Measurements from ENCODE around the gene ETV5.
"Not testable (repeated sequence)": the region's sequence is repeated elsewhere in the genome, so short reads cannot be mapped to it uniquely, and the experiment has no call there.

The ETV5 gene

DNA sequence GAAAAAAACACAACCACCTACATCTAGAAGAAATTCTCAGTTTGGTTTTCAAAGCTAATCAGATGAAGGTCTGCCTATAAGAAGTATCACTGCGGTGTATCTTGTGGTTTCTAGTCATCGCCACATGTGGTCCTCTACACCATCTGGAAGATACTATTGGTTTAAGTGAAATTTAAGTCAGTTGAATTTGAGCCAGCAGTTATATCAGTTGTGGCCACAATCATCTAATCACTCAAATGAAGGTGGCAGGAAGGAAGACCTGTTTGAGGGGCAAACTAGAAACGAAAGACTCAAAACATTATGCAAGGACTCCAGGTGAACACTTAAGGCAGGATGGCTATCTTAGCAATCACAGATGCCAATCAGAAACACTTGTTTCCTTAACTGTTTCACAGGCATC is 48.7 kb downstream of the ETV5 start:
- no peak for DNase-seq

DNA sequence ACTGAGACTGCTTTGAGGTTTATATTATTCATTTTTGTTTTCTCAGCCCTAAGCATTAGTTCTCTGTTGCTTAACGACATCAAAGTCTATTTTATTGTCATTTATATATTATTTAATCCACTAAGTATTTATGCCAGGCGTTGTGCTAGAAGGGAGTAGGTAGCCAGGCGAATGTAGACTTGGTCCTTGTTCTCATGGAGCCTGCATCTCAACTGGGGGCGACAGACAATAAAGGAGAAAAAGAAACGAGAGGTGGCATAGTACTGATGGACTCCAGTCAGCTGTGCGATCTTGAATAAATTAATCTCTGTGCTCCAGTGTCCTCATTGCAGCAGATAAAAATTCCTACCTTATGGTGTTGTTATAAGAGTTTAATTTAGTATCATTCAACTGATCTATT is 49.7 kb downstream of the ETV5 start:
- no peak for DNase-seq

DNA sequence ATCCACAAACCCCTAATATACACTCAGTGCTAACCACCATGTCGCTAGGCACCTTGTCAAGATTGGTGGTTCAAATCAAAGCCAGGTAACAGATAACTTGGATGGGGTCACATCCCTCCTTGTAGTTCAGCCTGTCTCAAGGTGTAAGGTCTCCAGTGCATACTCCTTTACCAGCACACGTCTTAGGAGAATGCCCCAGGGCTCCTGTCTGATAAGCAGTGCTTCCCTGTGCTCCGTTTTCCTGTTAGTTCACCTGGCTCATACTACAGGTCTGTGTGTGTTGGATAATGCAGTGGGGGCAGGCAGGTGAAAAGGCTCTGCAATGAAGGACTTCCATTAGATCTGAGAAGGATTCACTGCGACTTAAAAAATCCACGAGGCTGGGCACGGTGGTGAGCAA is 50.7 kb downstream of the ETV5 start:
- no peak for DNase-seq

DNA sequence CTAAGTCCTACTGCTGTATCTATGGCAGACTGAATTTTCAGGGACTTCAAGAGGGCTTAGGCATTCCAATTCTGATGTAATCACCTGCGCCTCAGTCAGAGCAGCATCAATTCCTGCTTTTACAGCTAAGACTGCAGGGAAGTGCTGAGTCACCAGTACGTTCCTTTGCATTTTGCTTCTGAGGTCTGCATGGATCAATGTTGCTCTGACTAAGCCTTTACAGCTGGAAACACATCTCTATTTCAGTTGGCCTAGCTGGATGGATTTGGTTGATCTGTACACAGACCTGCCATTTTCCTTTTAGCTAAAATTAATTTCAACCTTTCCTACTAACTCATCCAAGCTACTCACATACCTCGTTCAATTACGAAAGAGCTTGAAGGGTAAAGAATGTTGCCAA is 51.3 kb downstream of the ETV5 start:
- DNase-seq: no peak

DNA sequence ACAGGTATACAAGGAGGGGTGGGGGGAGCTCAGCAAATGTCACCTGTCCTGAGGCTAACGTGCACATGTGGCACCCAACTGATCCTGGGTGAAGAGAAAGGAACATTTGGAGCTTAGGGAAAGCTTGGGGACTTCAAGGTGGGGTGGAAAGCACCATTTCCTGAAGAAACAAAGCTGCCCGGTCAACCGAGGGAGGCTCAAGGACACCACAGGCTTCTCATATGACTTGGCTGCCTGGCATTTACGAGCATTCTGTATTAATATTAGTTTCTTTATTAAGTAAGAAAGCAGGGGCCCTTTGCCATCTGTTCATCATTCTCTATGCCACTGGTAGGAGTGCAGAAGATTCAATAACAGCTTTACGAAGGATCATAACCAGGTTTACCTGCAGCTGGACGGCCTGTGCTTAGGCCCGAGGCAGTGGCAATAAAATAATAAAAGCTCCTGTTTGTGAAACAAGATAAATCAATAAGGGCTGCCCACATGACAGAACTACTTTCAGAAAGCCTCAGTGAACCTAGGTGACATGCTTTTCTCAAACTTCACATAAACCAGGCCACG is 54.0 kb downstream of the ETV5 start:
- no peak for DNase-seq

DNA sequence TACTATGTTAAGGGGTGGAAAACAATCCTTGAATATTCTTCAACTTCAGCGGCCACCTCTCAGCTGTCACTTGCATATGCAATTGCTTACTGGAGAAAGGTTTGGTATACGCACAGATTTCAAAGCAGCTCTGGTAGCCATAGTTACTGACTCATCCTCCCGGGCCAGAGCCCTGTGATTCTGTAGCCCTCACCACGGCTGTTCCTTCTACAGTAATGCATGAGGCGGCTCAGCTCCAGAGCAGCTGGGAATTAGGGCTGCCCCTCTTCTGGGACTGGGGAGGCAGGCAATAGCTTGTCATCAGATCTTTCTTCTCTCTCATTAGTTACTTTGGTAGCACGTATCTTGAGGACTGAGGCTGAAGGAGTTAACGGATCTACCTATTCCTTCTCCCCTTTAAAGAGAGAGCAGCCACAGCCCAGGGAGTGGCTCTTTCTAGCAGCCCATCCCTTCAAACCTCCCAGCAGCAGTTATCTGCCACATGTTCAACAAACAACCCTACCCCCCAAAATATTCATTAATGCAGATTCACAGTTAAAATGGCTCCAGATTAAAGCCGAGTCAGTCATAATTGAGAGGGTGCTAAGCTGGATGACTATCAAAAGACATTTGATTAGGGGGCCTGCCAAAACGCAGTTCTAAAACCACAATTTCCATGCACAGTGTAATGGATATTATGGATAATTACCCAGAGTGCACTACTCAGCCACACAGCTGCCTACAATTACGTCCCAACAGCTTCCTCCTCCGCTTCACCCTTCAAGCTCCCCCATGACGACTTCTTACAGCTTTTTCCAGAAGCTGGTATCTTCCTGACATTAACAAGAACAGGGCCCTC is 54.7 kb downstream of the ETV5 start:
- no peak for DNase-seq

DNA sequence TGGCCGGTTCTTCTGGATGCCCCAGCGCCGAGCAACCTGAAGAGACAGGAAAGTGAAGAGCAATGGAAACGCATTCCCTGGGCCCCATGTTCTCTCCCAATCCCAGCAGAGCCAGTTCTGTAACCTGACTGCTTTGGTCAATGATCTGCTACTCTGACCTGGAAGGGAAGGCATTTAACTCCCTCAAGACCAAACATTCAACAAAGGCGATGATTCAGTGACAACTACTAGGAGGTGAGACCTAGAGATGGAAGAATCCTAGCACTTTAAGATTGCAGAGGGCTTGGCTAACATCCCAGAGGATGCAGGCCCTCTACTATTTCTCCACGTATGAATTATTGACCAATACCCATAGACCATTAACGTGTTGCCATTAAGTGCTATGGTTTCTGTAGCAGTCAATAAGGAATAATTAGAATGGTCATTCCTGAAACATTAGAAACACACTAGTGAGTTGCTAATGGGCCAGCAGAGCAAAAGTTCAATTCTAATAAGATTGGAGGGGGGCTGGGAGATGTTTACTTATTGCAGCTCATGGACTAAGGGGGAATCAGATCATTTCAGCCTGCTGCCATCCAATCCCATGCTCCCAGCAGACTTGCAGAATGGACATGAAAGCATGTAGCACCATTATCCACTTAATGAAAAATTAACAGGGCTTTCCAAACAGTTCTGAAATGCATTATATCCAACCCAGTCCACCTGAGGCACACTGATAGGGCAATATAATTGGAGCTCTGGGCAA is 56.6 kb downstream of the ETV5 start:
- no peak for DNase-seq

DNA sequence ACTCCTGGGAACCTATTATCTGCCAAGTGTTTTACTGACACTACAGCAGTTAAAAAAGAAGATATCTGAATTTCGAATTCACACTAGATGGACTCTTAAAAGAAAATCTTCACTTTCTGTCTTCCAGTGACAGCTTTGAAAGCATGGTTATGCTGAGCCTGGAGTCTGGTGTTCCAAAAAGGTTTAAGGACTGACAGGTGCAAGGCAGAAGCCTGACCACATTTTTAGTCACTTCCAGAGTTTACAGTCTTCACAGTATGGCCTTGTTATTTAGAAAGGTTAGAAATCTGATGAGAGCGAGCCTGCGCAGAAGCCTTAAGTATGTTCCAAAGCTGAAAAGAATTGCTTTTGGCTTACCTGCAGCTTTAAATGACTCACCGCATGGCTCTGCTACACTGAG is 59.9 kb downstream of the ETV5 start:
- DNase-seq: no peak

DNA sequence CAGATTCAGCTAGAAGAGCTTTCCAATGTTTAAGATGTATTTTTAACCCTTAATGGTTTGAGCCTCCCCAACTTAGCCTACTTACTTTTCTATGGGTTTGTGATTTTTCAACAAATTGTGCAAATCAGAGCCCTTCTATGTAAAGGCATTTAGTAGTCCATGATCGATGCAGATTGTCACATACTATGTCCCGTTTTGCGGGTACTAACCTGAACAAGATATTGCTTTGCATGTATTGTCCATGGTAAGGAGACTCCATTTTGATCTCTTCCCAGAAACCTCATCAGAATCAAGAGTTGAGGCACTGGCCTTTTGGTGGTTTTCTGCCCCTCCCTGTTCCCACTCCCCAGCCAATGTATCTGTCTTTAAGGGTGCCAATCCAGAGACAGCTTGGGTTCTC is 60.8 kb downstream of the ETV5 start:
- DNase-seq: no peak

DNA sequence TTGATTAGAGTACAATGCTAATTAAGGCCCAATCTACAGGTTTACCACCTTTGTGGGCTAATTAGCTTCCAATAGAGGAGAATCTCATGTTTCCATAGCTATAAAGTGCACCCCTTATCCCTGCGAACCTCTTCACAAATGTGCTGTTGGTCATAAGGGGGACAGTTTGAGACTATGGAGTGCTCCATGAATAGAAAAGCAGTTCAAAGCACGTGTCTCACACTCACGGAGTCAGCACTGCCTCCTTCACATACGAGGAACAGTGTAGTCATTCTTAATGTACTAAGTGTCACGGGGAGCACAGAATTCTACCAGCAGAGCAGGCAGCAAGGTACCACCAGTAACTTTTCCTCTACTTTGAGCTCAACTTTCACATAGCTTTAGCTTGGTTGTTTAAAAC is 62.1 kb downstream of the ETV5 start:
- no peak for DNase-seq

DNA sequence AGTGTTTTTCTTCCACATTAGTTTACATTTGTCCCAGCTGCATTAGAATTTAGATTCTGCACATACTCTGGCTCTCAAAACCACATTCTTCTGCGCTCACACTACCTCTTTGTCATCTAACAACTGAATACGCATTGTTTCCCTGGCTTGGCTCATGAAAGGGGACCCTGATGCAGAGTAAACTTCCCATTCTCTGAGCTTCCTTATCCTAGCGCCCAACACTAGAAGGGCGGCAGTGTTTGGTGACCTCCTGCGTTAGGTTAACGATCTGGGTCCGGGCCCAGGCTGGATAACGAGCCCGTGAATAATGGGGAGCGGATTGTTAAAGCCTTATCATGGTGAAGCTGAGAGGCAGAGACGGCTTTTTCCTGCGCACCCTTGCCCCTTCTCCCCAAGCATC is 63.9 kb downstream of the ETV5 start:
- no peak for DNase-seq

DNA sequence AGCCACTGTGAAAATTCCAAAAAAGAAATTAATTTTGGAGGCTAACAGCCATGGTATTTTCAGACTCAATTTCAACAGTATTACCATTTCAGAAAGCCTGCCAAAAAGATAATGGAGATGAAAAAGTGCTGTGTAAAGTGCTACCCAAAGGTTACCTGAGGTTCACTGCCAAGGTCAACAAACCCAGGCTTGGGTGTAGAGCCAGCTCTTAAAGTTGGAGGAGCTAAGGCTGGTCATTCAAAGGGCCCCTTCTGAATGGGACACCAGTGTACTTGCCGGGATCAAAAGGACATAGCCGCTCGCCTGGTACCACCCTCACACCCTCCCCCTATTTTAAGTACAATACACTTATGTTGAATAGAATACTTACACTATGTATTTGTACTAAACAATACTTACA is 64.5 kb downstream of the ETV5 start:
- no peak for DNase-seq

DNA sequence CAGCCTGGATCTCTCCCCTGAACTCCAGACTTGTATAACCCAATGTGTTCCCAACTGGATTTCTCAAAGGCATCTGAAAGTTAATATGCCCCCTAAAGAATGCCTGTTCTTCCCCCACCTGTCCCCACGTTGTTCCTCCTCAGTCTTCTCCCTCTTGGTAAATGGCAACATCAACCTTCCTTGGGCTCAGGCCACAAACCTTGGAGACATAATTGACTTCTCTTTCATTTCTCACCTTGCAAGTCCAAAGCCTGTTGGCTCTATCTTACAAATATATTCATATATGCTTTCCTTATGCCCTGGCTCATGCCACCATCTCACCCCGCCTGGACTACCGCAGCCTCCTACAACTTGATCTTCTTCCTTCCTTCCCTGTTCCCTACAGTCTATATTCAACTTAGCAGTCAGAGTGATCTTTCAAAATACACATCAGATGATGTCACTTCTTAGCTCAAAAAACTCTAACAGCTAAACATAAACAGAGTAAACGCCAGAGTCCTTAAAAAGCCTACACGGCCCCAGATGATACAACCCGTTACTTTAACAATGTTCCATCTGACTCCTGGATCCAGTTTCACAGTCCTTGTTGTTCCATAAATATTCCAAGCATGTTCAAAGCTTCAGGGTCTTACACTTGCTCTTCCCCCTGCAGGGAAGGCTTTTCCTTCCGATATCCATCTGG is 66.2 kb downstream of the ETV5 start:
- DNase-seq: no peak

DNA sequence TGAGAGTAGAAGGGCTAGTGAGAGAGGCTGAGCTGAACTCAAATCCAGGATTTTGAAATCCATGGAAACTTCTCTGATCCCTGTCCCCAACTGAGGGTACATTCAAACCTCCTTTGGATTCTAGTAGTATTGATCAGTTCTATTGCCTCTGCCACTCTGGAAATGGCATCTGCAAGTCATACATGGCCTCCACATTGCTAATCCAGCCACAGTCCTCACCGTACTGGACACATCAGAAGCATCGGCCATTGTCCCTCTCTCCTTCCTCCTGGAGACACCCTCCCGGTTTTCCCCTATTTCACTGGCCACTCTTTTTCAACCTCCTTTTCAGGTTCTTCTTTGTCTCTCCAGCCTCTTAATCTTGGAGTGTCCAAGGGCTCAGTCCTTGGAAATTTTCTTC is 66.9 kb downstream of the ETV5 start:
- no peak for DNase-seq

DNA sequence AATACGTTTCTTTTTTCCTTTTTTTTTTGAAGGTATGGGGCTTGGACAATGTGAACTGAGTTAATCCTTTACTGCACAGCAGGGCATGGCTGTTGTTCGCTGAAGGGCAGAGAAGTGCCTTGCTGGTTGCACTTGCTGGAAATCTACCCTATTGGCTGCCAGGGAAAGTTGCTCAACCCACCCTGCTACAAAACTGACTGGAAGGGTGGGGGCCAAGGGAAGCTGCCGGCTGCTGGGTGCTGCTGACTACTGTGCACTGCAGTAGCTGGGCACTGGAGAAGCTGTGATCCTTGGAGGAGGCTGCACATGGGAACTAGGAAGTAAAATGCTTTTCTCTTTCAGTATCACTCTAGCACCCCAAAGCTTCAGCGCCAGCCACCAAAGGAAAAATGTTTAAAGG is 70.5 kb downstream of the ETV5 start:
- no peak for DNase-seq

DNA sequence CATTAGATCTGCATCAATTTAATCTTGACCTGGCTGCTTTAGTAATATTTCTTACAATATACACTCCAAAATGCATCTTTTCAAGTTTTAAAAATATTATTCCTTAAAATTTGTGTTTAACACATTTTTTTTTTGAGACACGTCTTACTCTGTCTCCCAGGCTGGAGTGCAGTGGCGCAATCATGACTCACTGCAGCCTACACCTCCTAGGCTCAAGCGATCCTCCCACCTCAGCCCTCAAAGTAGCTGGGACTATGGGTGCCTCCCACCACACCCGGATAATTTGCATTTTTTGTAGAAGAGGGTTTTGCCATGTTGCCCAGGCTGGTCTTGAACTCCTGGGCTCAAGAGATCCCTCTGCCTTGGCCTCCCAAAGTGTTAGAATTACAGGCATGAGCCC is 73.6 kb downstream of the ETV5 start:
- DNase-seq: no peak

DNA sequence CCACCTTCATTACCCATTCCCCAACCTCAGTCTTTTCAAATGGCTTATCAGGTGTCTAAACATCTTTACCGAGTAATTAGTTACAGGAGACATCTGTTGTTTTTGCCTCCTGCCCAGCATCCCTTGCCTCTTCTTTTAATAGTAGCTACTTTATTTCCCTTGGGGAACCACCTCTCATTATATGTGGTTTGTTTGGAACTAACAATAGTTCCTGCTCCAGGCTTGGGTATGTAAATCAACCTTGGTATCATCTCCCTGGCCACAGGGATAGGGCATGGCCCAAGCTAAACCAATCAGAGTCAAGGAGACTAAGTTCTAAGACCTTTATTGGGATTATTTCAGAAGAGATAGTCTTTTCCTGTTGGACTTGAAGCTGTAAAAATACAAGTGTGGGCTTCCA is 76.6 kb downstream of the ETV5 start:
- DNase-seq: no peak

DNA sequence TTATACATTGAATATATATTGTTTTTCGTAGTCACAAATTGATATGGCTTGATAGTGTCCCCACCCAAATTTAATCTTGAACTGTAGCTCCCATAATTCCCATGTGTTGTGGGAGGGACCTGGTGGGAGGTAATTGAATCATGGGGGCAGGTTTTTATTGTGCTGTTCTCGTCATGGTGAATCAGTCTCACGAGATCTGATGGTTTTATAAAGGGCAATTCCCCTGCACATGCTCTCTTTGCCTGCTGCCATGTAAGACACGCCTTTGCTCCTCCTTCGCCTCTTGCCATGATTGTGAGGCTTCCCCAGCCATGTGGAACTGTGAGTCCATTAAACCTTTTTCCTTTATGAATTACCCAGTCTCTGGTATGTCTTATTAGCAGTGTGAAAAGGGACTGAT is 82.9 kb downstream of the ETV5 start:
- not testable (repeated sequence) for DNase-seq

DNA sequence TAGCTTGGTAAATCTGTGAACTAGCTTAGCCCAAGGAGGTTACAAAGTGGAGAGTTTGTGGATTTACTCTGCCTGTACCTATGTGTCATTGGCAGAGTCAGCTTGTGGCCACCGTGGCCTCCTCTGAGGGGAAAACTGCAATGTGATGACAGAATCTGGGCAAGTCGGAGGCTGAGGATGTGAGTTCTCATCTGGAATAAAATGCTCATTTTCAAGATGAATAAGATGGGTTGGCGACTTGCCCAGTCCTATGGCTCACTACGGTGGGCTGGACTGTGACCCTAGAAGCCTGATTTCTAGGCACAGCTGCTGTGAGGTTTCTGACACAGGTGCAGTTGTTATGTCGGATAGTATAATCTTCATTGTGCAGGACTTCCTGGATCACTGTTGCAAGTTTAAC is 83.7 kb downstream of the ETV5 start:
- no peak for DNase-seq

DNA sequence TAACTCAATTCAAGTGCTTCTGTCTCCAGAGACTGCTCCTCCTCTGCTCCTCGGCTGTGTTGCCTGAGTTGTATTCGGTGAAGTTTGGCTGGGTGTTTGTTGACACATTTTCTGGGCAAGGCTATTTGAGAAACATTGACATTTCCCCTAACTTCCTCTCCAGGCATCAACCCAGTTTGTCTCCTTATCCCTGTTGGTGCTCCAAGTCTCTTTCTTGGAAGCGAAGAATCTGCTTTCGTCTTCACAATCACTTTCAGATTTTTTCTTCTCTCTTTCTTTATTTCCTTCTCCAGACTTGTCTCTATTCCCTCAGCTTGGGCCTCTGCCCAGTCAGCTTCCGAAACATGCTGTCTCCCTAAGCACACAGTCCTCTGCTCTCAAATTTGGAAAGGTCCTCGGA is 84.7 kb downstream of the ETV5 start:
- DNase-seq: no peak

DNA sequence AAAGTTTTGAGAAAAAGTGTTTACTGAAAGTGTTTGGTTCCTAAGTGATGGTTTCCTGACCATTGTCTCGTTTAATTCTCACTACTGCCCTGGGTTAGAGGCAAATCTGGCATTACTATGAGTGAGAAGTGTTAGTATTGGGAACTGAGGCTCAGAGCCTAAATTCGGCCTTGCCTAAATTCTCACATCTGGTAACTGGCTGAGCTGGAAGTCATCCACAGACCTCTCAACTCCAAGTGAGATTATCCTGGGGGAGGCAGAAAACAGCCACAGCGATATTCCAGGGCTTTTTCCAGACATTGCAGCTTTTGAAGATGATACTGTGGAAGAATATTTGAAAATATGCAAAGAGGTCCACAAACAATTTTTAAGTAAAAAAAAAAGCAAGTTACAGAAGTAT is 86.0 kb downstream of the ETV5 start:
- DNase-seq: no peak

DNA sequence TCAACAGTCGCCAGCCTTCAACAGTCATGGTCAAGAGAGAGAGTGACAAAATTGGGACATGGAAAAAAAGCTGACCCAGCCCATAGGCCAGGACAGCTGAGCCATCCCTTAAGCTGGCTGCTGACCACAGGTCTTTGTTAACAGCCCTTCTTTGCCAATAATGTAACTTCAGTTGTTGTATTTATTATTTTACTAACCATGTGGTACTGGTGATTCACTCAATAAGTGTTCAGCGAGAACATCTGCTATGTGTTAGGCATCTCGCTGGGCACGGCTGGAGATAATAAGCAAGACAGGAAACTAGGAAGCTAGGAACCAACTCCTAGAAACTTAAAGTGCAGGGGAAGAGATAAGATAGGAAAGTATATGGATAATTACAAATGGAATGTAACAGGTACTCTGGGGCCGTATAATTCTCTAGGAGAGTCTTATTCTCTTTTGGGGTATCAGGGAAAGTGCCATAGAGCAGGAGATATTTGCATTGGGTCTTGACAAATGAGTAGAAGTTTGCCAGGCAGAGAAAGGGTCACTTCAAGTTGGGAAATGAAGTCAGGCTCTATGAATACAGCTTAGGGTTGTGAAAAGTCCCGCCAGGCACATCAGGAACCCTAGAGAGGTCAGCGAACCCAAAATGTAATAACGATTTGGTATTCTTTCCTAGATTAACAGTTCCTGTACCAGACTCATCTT is 87.1 kb downstream of the ETV5 start:
- DNase-seq: no peak

DNA sequence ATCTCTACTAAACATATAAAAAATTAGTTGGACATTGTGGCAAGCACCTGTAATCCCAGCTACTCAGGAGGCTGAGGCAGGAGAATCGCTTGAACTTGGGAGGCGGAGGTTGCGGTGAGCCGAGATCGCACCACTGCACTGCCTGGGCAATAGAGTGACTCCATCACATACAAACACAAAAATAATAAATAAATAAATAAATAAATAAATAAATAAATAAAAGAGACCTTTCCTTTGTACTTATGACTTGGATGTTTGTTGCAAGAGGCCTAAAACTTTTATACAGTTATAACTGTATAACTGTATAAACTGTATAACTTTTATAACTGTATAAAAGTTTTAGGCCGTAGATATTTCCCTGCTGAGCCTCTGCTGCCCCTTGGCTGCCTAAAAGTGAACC is 87.6 kb downstream of the ETV5 start:
- not testable (repeated sequence) for DNase-seq

Data from NCI-H774 (cell line).